HEK293T (cell line): Measurements from ENCODE around the gene ZDHHC14.
"Not testable (repeated sequence)": the region's sequence is repeated elsewhere in the genome, so short reads cannot be mapped to it uniquely, and the experiment has no call there.

Experiments
- CTCF ChIA-PET: fragments of 350-600 bp; formaldehyde crosslinking; extraction: SDS; loops from one replicate; lab custom pipeline; 2021; ENCODE audit warnings: antibody characterized with exemption, inconsistent platforms; lab: Yijun Ruan, JAX
- POLR2A ChIA-PET: fragments of 350-600 bp; formaldehyde crosslinking; extraction: SDS; loops from one replicate; lab custom pipeline; 2020; ENCODE audit warnings: antibody characterized with exemption, inconsistent platforms; lab: Yijun Ruan, JAX
- DNase-seq: peaks from one replicate; pipeline ENCODE4 v3.0.0; 2012; ENCODE audit warnings: mixed read lengths; ENCODE audit errors: extremely low spot score
- ARNT ChIP-seq: fragments of 450-650 bp; IDR thresholded peaks from 2 replicates; pipeline ENCODE4 v1.6.1; 2017; ENCODE audit warnings: mild to moderate bottlenecking
- BHLHE40 ChIP-seq: fragments of 450-650 bp; IDR thresholded peaks from 2 replicates; pipeline ENCODE4 v1.6.1; 2016; ENCODE audit warnings: mild to moderate bottlenecking, moderate library complexity, borderline replicate concordance
- CTBP1 ChIP-seq: fragments of 450-650 bp; IDR thresholded peaks from 2 replicates; pipeline ENCODE4 v1.6.1; 2016; ENCODE audit warnings: borderline replicate concordance
- ELF4 ChIP-seq: fragments of 450-650 bp; IDR thresholded peaks from 2 replicates; pipeline ENCODE4 v1.6.1; 2017; ENCODE audit warnings: antibody characterized with exemption
- FOXA1 ChIP-seq: fragments of 450-650 bp; IDR thresholded peaks from 2 replicates; pipeline ENCODE4 v1.6.1; 2016; ENCODE audit warnings: mild to moderate bottlenecking
- FOXK2 ChIP-seq: fragments of 450-650 bp; IDR thresholded peaks from 2 replicates; pipeline ENCODE4 v1.6.1; 2016; ENCODE audit warnings: mild to moderate bottlenecking
- FOXM1 ChIP-seq: fragments of 450-650 bp; IDR thresholded peaks from 2 replicates; pipeline ENCODE4 v1.6.1; 2017; ENCODE audit warnings: mild to moderate bottlenecking, borderline replicate concordance
- HDGF ChIP-seq: fragments of 450-650 bp; IDR thresholded peaks from 2 replicates; pipeline ENCODE4 v1.6.1; 2017; ENCODE audit warnings: antibody characterized with exemption, borderline replicate concordance
- L3MBTL2 ChIP-seq: fragments of 450-650 bp; conservative IDR thresholded peaks from 2 replicates; pipeline ENCODE4 v1.6.1; 2016; ENCODE audit warnings: mild to moderate bottlenecking
- LEF1 ChIP-seq: fragments of 450-650 bp; IDR thresholded peaks from 2 replicates; pipeline ENCODE4 v1.6.1; 2017; ENCODE audit warnings: mild to moderate bottlenecking, borderline replicate concordance
- NFRKB ChIP-seq: fragments of 450-650 bp; IDR thresholded peaks from 2 replicates; pipeline ENCODE4 v1.6.1; 2016; ENCODE audit warnings: mild to moderate bottlenecking, moderate library complexity
- SP1 ChIP-seq: fragments of 450-650 bp; IDR thresholded peaks from 2 replicates; pipeline ENCODE4 v1.6.1; 2017
- SUZ12 ChIP-seq: fragments of 450-650 bp; IDR thresholded peaks from 2 replicates; pipeline ENCODE4 v1.6.1; 2016; ENCODE audit warnings: mild to moderate bottlenecking
- TARDBP ChIP-seq: fragments of 450-650 bp; IDR thresholded peaks from 2 replicates; pipeline ENCODE4 v1.6.1; 2016
- ZNF384 ChIP-seq: fragments of 450-650 bp; IDR thresholded peaks from 2 replicates; pipeline ENCODE4 v1.6.1; 2016
- TF ChIP-seq, protein P1 (sequence below): fragments of 450-650 bp; IDR thresholded peaks from 2 replicates; pipeline ENCODE4 v1.6.1; 2016

The ZDHHC14 gene

DNA sequence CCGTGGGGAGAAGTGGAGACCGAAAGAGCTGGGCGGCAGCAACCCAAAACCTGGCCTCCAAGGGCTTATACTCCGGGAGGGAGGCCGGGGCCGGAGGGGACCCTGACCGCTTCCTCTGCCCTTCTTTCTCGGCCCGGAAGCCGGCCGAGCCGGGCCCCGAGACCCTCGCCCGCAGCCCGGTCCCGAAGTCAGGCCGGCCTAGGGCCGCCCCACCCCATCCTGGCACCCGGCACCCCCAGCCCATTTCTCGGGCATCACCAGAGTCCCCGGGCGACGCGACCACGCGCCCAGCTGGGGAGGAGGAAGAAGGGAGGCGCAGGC, 572 bp upstream of the ZDHHC14 start:
- ChIA-PET CTCF (interaction anchor here (1.4 kb wide), 1 partner anchor 82 kb away, joined by 3 read pairs; no protein-coding TSS in a partner anchor), POLR2A (interaction anchor here (0.8 to 2.4 kb wide), 9 partner anchors 10 to 235 kb away, joined by 3 to 29 read pairs (median 5); partner anchors contain the start of gene TMEM242)
- DNase-seq, result no peak
- 0 out of 2 replicates have a peak, but pooled peaks have one; percentile 22 for TF ChIP-seq L3MBTL2
- no peak for TF ChIP-seq FOXA1
- no peak for TF ChIP-seq HDGF

DNA sequence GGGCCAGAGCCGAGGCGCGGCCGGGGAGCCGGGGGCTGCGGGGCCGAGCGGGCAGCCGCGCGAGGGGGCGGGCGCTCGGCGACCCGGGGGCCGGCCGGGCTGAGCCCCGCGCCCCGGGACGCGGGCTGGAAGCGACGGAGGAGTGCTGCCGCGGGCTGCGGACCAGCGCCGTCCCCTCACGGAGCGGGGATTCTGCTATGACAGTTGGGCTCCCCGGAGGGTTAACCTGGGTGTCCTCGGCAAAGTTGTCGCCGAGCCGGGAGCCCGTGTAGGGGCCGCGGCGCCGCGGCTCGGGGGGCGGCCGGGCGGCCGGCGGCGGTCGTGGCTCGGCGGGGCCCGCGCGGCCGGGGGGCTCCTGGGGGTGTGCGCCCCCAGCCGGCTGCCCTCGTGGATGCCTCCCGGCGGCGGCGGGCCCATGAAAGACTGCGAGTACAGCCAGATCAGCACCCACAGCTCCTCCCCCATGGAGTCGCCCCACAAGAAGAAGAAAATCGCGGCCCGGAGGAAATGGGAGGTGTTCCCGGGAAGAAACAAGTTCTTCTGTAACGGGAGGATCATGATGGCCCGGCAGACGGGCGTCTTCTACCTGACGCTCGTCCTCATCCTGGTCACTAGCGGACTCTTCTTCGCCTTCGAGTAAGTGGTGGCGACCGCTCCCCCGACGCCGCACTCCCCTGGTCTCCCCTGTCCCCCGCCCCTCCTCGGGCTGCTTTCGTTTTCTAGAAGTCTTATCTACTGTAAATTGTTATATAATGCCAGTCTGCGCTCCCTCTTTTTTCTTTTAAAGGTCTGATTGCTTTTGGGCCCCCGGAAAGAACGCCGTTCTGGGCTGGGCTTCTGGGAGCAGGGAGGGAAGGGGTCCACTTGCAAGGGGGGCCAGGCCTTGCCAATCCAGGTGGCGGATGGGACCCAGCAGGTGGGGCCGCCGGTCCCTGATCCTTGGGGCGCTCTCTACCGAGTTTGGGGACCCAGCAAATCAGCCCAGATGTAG, 936 bp downstream of the ZDHHC14 start:
- TF ChIP-seq ELF4 (no peak), ZNF384 (no peak), TARDBP (no peak), SP1 (no peak), L3MBTL2 (no peak), LEF1 (no peak)
- ChIA-PET CTCF (no interaction called here), POLR2A (interaction anchor here (0.6 kb wide), 1 partner anchor 58 kb away, joined by 3 read pairs; no protein-coding TSS in a partner anchor)
- peak; percentile 61 for DNase-seq

DNA sequence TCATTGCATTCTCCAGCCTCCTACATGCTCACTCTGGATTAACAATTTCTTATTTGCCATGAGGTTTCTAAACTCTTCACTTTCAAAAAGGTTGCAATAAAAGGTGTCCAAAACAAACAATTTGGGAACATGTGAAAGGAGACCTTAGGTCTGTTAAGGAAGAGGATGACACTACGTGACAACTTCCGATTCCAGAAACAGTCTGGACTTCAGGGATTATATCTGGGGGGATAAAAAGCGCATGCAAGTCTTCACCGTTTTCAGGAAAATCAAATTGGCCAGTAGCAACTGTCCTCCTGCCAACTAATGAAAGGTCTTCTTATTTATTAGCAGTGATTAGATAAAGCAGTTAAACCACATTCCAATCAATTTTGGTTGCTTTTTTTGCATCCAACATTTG, 1.8 kb downstream of the ZDHHC14 start:
- POLR2A ChIA-PET, result no interaction called here
- no peak for TF ChIP-seq HDGF
- no peak for TF ChIP-seq L3MBTL2
- TF ChIP-seq ARNT, result no peak
- TF ChIP-seq ZNF384, result no peak
- no peak for TF ChIP-seq FOXM1
- TF ChIP-seq FOXK2, result no peak
- TF ChIP-seq ELF4, result no peak
- no peak for TF ChIP-seq FOXA1
- no peak for TF ChIP-seq SUZ12
- TF ChIP-seq CTBP1, result no peak
- no peak for TF ChIP-seq NFRKB
- TF ChIP-seq LEF1, result no peak
- no peak for TF ChIP-seq BHLHE40
- no peak for TF ChIP-seq TARDBP
- no peak for TF ChIP-seq SP1
- TF ChIP-seq, protein P1, sequence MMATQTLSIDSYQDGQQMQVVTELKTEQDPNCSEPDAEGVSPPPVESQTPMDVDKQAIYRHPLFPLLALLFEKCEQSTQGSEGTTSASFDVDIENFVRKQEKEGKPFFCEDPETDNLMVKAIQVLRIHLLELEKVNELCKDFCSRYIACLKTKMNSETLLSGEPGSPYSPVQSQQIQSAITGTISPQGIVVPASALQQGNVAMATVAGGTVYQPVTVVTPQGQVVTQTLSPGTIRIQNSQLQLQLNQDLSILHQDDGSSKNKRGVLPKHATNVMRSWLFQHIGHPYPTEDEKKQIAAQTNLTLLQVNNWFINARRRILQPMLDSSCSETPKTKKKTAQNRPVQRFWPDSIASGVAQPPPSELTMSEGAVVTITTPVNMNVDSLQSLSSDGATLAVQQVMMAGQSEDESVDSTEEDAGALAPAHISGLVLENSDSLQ, result no peak
- CTCF ChIA-PET, result no interaction called here
- no peak for DNase-seq

DNA sequence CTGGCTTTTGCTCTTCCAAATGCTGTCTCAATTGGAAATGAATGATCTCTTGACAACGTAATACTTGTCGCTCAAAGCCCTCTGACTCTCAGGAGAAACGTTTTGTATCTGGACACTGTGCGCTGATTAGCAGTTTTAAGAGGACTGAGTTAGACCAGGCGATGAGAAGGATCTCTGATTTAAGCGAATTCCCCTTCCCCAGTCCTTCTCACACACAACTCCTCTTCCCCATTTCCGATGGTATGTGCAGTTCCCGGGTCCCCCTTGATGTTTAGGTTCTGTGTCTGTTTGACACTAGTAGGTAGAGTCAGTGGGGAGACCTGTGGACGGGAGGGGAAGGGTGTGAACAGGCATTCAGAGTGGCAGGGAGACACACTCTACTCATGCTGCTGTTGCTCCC, 2.5 kb downstream of the ZDHHC14 start:
- CTCF ChIA-PET, result no interaction called here
- DNase-seq, result no peak
- POLR2A ChIA-PET, result no interaction called here
- no peak for TF ChIP-seq ZNF384
- TF ChIP-seq BHLHE40, result no peak
- TF ChIP-seq SP1, result no peak
- no peak for TF ChIP-seq TARDBP
- TF ChIP-seq LEF1, result no peak
- TF ChIP-seq L3MBTL2, result no peak
- TF ChIP-seq FOXK2, result no peak
- no peak for TF ChIP-seq FOXM1

DNA sequence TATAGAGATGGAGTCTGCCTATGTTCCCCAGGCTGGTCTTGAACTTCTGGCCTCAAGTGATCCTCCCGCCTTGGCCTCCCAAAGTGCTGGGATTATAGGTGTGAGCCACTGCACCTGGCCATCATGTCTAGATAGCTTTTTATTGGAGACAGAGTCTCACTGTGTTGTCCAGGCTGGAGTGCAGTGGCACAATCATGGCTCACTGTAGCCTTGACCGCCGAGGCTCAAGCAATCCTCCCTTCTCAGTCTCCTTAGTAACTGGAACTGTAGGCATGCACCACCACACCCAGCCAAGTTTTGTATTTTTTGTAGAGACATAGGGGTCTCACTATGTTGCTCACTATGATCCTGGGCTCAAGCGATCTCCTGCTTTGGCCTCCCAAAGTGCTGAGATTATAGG, 4.0 kb downstream of the ZDHHC14 start:
- DNase-seq, CTCF ChIA-PET: not testable (repeated sequence)
- POLR2A ChIA-PET, result interaction anchor here (2.8 kb wide), 1 partner anchor 62 kb away, joined by 10 read pairs; the partner anchor contains the start of gene TMEM242

DNA sequence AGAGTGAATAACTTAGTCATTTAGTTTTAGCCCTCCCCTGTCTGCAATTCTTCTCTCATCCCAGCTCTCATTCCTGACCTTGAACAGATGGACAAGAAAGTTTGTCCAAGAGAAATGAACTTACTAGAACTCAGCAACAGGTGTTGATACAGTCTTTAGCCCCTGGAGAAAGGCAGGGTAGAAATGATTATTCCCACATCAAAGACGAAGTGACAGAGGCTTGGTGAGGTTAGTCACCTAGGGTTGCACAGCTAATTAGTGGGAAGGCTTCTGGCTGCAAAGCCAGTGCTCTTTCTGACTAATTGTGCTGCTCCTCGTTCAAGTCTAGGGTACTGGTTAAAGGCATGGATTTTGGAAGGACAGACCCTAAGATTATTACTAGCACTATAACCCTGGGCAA, 4.5 kb downstream of the ZDHHC14 start:
- POLR2A ChIA-PET, result interaction anchor here (1.2 to 2.8 kb wide), 2 partner anchors 10 to 62 kb away, joined by 3 to 10 read pairs; partner anchors contain the start of gene TMEM242
- TF ChIP-seq HDGF, result no peak
- CTCF ChIA-PET, result no interaction called here
- no peak for DNase-seq

DNA sequence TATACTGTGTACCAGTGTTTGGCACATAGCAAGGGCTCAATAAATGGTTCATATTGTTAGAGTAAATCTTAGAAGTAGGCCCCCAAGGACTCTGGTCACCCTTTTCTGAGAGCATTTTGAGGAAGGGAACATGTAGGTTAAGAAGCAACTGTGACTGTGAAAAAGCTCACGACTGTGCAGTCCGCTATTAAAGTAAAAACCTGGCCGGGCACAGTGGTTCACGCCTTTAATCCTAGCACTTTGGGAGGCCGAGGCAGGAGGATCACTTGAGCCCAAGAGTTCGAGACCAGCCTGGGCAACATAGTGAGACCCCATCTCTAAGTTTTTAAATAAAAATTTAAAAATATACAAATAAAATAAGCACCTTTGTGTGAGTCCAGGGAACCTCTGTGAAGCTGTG, 5.0 kb downstream of the ZDHHC14 start:
- CTCF ChIA-PET, result interaction anchor here (0.6 kb wide), 1 partner anchor 52 kb away, joined by 5 read pairs; no protein-coding TSS in a partner anchor
- TF ChIP-seq L3MBTL2 (no peak), TARDBP (no peak), NFRKB (no peak), ELF4 (no peak), SUZ12 (no peak), CTBP1 (no peak), FOXM1 (no peak), FOXA1 (no peak), BHLHE40 (no peak), HDGF (no peak), SP1 (no peak), ARNT (no peak), LEF1 (no peak), FOXK2 (no peak), ZNF384 (no peak)
- TF ChIP-seq, protein P1, result no peak
- POLR2A ChIA-PET, result interaction anchor here (1.2 to 2.8 kb wide), 2 partner anchors 9 to 63 kb away, joined by 3 to 10 read pairs; partner anchors contain the start of gene TMEM242

More for the DNA sequence above, 5.0 kb downstream of the ZDHHC14 start:
- no peak for DNase-seq
